GM20431 (cell line): ENCODE data around the gene HIPK2.

Experiments
- in situ Hi-C: fragments of 300-500 bp; cut with MseI, MboI; formaldehyde crosslinking; loops from one replicate; pipeline ENCODE4 v1.15.0; 2020; ENCODE audit warnings: low sequenced_read_pairs; ENCODE audit not compliant: unreplicated experiment

The HIPK2 gene

DNA sequence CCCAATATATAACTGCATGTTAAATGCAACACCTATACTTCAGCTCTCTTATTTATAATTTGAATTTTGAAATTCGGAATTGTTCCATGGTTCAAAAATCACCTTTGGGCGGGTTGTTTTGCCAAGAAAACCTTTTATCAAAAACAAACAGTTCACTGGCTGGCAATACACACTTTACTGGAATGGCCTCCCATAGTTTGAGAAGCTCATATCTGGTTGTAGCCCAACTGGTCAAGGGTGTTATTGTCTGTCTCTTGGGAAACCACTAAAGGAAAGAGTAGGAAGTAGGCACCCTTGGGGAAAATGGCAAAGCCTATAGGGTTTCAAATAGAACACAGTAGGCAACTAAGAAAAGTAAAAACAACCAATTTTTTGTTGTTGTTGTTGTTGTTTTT, 117.9 kb downstream of the HIPK2 start:
- in situ Hi-C loops = no loop called here

DNA sequence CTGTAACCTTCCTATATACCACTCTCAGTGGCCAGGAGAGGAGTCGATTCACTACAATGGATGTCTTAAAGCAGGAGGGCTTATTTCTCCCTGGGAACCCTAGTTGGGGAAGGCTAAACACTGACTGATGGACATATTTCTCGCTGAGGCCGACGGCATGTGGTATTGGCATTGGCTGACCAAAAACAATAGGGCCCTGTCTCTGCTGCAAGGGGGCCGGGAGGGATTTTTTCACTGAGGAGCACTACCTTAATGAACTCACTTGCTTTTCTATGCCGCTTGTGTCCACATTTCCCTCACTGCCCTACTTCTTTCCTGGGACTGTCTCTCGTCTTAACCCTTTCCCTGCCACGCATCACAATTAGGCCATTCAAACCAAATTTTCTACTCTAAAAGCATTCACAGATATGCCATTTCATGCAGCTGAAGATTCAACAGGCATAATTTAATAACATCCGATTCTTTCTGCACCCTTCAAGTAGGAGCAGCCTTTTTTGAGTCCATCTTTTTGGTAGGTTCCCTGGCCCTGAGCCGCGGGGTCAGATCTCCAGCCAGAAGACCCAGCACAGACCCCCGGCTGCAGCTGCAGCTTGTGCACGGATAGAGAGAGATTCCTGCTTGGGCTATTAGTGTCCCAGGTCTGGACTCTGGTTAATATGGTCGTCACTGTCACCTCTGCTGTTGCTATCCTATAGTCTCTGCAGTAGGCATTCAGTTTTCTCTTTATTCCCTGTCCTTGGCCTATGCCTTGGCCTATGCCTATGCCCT, 118.7 kb downstream of the HIPK2 start:
- in situ Hi-C loops = no loop called here

- in situ Hi-C loops = no loop called here
Measured at GRCh38 chr7:139658296-139658695, 119.5 kb downstream of the HIPK2 start.

- in situ Hi-C loops = no loop called here
Measured at GRCh38 chr7:139657725-139658124, 120.1 kb downstream of the HIPK2 start.

- in situ Hi-C loops = no loop called here
Measured at GRCh38 chr7:139656387-139656786, 121.4 kb downstream of the HIPK2 start.

DNA sequence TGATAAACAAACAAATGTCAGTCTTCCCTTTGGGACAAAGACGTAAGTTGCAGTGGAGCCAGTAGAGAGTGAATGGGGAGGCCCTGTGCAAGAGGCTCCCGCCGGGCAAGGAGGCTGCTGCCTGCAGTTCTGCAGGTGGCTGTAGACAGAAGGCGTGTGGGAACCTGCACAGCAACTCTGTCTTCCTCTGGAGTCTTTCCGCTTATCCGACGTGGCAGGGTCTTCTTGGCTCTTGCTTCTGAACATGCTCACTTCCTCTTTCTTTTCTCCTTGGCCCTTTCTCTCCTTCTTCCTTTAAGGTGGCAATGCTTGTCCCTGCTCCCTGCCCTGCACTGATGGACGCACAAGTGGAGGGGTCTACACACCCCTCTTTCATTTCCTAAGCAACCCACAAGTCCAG, 122.5 kb downstream of the HIPK2 start:
- in situ Hi-C loops = no loop called here

- in situ Hi-C loops = no loop called here
Measured at GRCh38 chr7:139654276-139655181, 123.3 kb downstream of the HIPK2 start.

GRCh38 chr7:139651914-139652313, 125.9 kb downstream of the HIPK2 start:
- in situ Hi-C loops = no loop called here

DNA sequence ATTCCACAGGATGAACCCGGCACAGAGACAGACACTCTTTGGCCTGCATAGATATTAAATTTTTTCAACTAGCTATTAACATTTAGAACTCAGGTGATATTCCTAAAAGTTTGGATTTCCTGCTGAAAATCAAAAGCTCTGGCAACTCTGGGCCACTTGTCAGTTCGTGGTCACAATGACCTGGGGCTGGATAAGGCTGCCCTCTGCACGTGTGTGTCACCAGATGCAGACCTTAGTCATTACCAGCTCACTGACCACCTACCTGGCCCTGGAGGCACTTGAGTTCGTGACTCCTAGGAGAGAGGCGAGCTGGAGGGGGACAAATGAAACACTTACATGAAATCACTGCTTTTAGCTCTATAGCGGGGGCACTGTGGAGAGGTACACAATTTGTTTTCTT, 126.5 kb downstream of the HIPK2 start:
- in situ Hi-C loops = no loop called here

GRCh38 chr7:139650429-139651100, 127.2 kb downstream of the HIPK2 start:
- in situ Hi-C loops = no loop called here

DNA sequence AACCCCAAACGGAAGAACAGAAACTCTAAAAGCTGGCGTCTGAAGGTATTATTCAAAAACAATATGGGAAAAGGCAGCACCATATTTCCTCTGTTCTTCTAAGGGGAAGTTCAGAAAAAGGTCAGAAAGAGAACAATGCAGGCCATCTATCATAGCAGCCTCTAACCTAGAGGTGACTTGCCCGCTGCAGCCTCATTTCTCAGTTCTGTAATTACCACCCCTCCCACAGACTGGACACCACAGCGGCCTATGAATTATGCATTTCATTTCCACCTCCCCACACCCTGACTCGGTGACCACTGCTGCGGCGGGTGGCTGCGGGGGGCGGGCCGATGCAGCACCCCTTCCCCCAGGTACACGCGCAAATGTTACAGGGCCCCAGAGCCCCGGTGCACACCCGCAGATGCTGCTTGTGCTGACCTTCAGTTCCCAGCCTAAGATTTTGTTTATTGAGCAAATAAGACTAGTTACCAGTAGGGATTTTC, 128.8 kb downstream of the HIPK2 start:
- in situ Hi-C loops = loop anchor here (10.0 kb wide), 1 partner anchor 346 kb away; no protein-coding TSS in a partner anchor

- in situ Hi-C loops = loop anchor here (10.0 kb wide), 1 partner anchor 346 kb away; no protein-coding TSS in a partner anchor
Measured at GRCh38 chr7:139648391-139648861, 129.4 kb downstream of the HIPK2 start.

GRCh38 chr7:139647814-139648390, 129.9 kb downstream of the HIPK2 start:
- in situ Hi-C loops = loop anchor here (10.0 kb wide), 1 partner anchor 347 kb away; no protein-coding TSS in a partner anchor

GRCh38 chr7:139647085-139647484, 130.7 kb downstream of the HIPK2 start:
- in situ Hi-C loops = loop anchor here (10.0 kb wide), 1 partner anchor 348 kb away; no protein-coding TSS in a partner anchor

GRCh38 chr7:139646566-139646965, 131.2 kb downstream of the HIPK2 start:
- in situ Hi-C loops = loop anchor here (10.0 kb wide), 1 partner anchor 348 kb away; no protein-coding TSS in a partner anchor

- in situ Hi-C loops = loop anchor here (10.0 kb wide), 1 partner anchor 349 kb away; no protein-coding TSS in a partner anchor
Measured at GRCh38 chr7:139645572-139646523, 131.9 kb downstream of the HIPK2 start.

GRCh38 chr7:139643951-139644585, 133.7 kb downstream of the HIPK2 start:
- in situ Hi-C loops = loop anchor here (10.0 kb wide), 1 partner anchor 351 kb away; no protein-coding TSS in a partner anchor

DNA sequence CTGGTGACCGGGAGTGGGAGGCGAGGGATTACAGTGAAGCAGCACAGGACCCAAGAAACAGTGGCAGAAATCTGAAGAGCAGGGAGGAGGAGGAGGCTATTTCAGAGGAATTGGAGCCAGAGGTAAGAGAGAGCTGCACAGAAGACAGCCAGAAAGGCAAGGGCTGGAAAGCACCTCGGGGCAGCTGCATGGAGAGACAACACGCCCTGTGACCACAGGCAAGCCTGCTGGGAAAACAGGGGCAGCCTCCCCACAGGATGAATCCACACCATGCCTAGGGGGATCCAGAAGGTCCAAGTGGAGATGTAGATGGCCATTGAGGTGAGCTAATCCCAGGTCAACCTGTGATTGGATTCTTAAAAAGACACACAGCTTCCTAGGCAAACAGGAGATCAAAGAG, 135.5 kb downstream of the HIPK2 start:
- in situ Hi-C loops = loop anchor here (10.0 kb wide), 1 partner anchor 353 kb away; no protein-coding TSS in a partner anchor
